ENCODE measurements around the gene FAM234A.

FAM234A gene

GRCh38 chr16:293043-293775, 58.6 kb downstream of the FAM234A start:
- no peaks in the 10 kb centered on the region for H4K20me1 ChIP-seq (ENCODE audit: low read depth, low read length)
- H3K9me2 ChIP-seq (replicated peaks; ENCODE audit: insufficient read depth, low read length) = no peaks in the 10 kb centered on the region
- no peaks in the 10 kb centered on the region for H3K79me2 ChIP-seq (ENCODE audit: insufficient read depth, low read length)
- H3K4me2 ChIP-seq (ENCODE audit: low read depth, low read length, poor library complexity, severe bottlenecking) = no peak overlapping the region
- no peaks in the 10 kb centered on the region for H3K36me3 ChIP-seq (ENCODE audit: low read length)
- no peak overlapping the region for H3K27ac ChIP-seq (ENCODE audit: low read depth, low read length)
- H3K9ac ChIP-seq (ENCODE audit: low read length) = no peak overlapping the region
- TF ChIP-seq EZH2phosphoT487 (conservative IDR thresholded peaks at IDR 0.05; ENCODE audit: low read length) (no peak), CTCF (IDR thresholded peaks at IDR 0.05; ENCODE audit: insufficient read depth, low read length, poor library complexity, severe bottlenecking) (no peak)
- no peaks in the 10 kb centered on the region for H3K27me3 ChIP-seq (ENCODE audit: low read length)
- H2AFZ ChIP-seq (ENCODE audit: low read depth, low read length, severe bottlenecking) = no peak overlapping the region
- no peaks in the 10 kb centered on the region for H3F3A ChIP-seq (ENCODE audit: insufficient read depth)
- no peaks in the 10 kb centered on the region for H3K9me3 ChIP-seq (ENCODE audit: insufficient read depth, low read length)
- H3K4me3 ChIP-seq (ENCODE audit: insufficient read depth, low read length, poor library complexity, severe bottlenecking) = no peak overlapping the region

GRCh38 chr16:296276-296675, 61.7 kb downstream of the FAM234A start:
- Histone ChIP-seq H3K9ac (ENCODE audit: low read length) (no peak overlapping the region), H3K36me3 (ENCODE audit: low read length) (no peaks in the 10 kb centered on the region)

GRCh38 chr16:296806-297510, 62.3 kb downstream of the FAM234A start:
- no peaks in the 10 kb centered on the region for H3K36me3 ChIP-seq (ENCODE audit: low read length)
- TF ChIP-seq EZH2phosphoT487 (conservative IDR thresholded peaks at IDR 0.05; ENCODE audit: low read length) = no peak
- no peak for TF ChIP-seq CTCF (IDR thresholded peaks at IDR 0.05; ENCODE audit: insufficient read depth, low read length, poor library complexity, severe bottlenecking)

More at GRCh38 chr16:296276-296675, 61.7 kb downstream of the FAM234A start:
- no peaks in the 10 kb centered on the region for H3F3A ChIP-seq (ENCODE audit: insufficient read depth)
- TF ChIP-seq EZH2phosphoT487 (conservative IDR thresholded peaks at IDR 0.05; ENCODE audit: low read length) = no peak
- no peak for TF ChIP-seq CTCF (IDR thresholded peaks at IDR 0.05; ENCODE audit: insufficient read depth, low read length, poor library complexity, severe bottlenecking)
- H3K4me3 ChIP-seq (ENCODE audit: insufficient read depth, low read length, poor library complexity, severe bottlenecking) = no peak overlapping the region
- H3K4me2 ChIP-seq (ENCODE audit: low read depth, low read length, poor library complexity, severe bottlenecking) = no peak overlapping the region
- no peaks in the 10 kb centered on the region for H3K27me3 ChIP-seq (ENCODE audit: low read length)
- no peak overlapping the region for H2AFZ ChIP-seq (ENCODE audit: low read depth, low read length, severe bottlenecking)
- H4K20me1 ChIP-seq (ENCODE audit: low read depth, low read length) = no peaks in the 10 kb centered on the region
- no peaks in the 10 kb centered on the region for H3K9me3 ChIP-seq (ENCODE audit: insufficient read depth, low read length)
- no peaks in the 10 kb centered on the region for H3K79me2 ChIP-seq (ENCODE audit: insufficient read depth, low read length)
- H3K9me2 ChIP-seq (replicated peaks; ENCODE audit: insufficient read depth, low read length) = no peaks in the 10 kb centered on the region
- no peak overlapping the region for H3K27ac ChIP-seq (ENCODE audit: low read depth, low read length)

More at GRCh38 chr16:296806-297510, 62.3 kb downstream of the FAM234A start:
- Histone ChIP-seq H3K4me3 (ENCODE audit: insufficient read depth, low read length, poor library complexity, severe bottlenecking) (no peak overlapping the region), H2AFZ (ENCODE audit: low read depth, low read length, severe bottlenecking) (no peak overlapping the region), H3K79me2 (ENCODE audit: insufficient read depth, low read length) (no peaks in the 10 kb centered on the region), H3K9me2 (replicated peaks; ENCODE audit: insufficient read depth, low read length) (no peaks in the 10 kb centered on the region), H3K9me3 (ENCODE audit: insufficient read depth, low read length) (no peaks in the 10 kb centered on the region), H3K4me2 (ENCODE audit: low read depth, low read length, poor library complexity, severe bottlenecking) (no peak overlapping the region), H3F3A (ENCODE audit: insufficient read depth) (no peaks in the 10 kb centered on the region), H3K27me3 (ENCODE audit: low read length) (no peaks in the 10 kb centered on the region), H3K9ac (ENCODE audit: low read length) (no peak overlapping the region), H3K27ac (ENCODE audit: low read depth, low read length) (no peak overlapping the region), H4K20me1 (ENCODE audit: low read depth, low read length) (no peaks in the 10 kb centered on the region)
